Ishikawa (cell line): ENCODE measurements around the gene YEATS2.
A peak's percentile ranks its signal among the peaks of the same experiment; 100 is the strongest.

Experiments used
- CEBPB ChIP-seq: IDR thresholded peaks from 2 replicates; pipeline ENCODE4 v1.6.1; 2012
- CREB1 ChIP-seq: IDR thresholded peaks from 2 replicates; pipeline ENCODE4 v1.6.1; 2012; ENCODE audit warnings: low read depth
- EGR1 ChIP-seq: IDR thresholded peaks from 2 replicates; pipeline ENCODE4 v1.6.1; 2012
- EP300 ChIP-seq: IDR thresholded peaks from 2 replicates; pipeline ENCODE4 v1.6.1; 2012; ENCODE audit warnings: borderline replicate concordance
- FOXM1 ChIP-seq: IDR thresholded peaks from 2 replicates; pipeline ENCODE4 v1.6.1; 2012; ENCODE audit warnings: low read depth, borderline replicate concordance
- NFIC ChIP-seq: IDR thresholded peaks from 2 replicates; pipeline ENCODE4 v1.6.1; 2012
- RAD21 ChIP-seq: IDR thresholded peaks from 2 replicates; pipeline ENCODE4 v1.6.1; 2012; ENCODE audit warnings: low read depth
- TAF1 ChIP-seq: IDR thresholded peaks from 2 replicates; pipeline ENCODE4 v1.6.1; 2012; ENCODE audit warnings: low read depth, mild to moderate bottlenecking
- TCF12 ChIP-seq: IDR thresholded peaks from 2 replicates; pipeline ENCODE4 v1.6.1; 2012; ENCODE audit warnings: low read depth
- TEAD4 ChIP-seq: IDR thresholded peaks from 2 replicates; pipeline ENCODE4 v1.6.1; 2012
- YY1 ChIP-seq: IDR thresholded peaks from 2 replicates; pipeline ENCODE4 v1.6.1; 2012; ENCODE audit warnings: low read depth
- ZBTB7A ChIP-seq: IDR thresholded peaks from 2 replicates; pipeline ENCODE4 v1.6.1; 2012; ENCODE audit warnings: low read depth
- TF ChIP-seq, protein P1 (sequence below): IDR thresholded peaks from 2 replicates; pipeline ENCODE4 v1.6.1; 2012; ENCODE audit warnings: low read depth, mild to moderate bottlenecking
- TF ChIP-seq, protein P2 (sequence below): IDR thresholded peaks from 2 replicates; pipeline ENCODE4 v1.6.1; 2012
- TF ChIP-seq, protein P3 (sequence below): IDR thresholded peaks from 2 replicates; pipeline ENCODE4 v1.6.1; 2012

Gene YEATS2

DNA sequence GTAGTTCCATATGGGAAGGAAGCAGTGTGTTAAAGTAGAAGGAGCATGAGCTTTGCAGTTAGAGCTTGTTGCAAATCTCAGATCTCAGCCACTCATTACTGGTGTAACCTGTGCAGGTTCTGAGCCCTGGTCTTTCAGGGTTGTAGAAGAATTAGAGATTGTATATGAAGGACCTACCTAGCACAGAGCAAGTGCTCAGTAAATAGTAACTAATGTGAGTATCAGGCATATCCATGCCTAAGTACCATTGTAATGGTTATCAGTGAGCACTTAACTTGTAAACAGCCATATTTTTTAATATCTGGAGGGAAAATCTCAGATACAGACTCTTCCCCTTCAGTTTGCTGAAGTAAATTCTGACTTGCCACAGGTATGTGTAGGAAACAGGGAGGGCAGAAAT, 68.5 kb downstream of the YEATS2 start:
- TF ChIP-seq FOXM1, result no peak
- TF ChIP-seq TCF12, result no peak
- TF ChIP-seq NFIC, result no peak
- TF ChIP-seq, protein P1, sequence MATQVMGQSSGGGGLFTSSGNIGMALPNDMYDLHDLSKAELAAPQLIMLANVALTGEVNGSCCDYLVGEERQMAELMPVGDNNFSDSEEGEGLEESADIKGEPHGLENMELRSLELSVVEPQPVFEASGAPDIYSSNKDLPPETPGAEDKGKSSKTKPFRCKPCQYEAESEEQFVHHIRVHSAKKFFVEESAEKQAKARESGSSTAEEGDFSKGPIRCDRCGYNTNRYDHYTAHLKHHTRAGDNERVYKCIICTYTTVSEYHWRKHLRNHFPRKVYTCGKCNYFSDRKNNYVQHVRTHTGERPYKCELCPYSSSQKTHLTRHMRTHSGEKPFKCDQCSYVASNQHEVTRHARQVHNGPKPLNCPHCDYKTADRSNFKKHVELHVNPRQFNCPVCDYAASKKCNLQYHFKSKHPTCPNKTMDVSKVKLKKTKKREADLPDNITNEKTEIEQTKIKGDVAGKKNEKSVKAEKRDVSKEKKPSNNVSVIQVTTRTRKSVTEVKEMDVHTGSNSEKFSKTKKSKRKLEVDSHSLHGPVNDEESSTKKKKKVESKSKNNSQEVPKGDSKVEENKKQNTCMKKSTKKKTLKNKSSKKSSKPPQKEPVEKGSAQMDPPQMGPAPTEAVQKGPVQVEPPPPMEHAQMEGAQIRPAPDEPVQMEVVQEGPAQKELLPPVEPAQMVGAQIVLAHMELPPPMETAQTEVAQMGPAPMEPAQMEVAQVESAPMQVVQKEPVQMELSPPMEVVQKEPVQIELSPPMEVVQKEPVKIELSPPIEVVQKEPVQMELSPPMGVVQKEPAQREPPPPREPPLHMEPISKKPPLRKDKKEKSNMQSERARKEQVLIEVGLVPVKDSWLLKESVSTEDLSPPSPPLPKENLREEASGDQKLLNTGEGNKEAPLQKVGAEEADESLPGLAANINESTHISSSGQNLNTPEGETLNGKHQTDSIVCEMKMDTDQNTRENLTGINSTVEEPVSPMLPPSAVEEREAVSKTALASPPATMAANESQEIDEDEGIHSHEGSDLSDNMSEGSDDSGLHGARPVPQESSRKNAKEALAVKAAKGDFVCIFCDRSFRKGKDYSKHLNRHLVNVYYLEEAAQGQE, result no peak
- no peak for TF ChIP-seq EGR1
- no peak for TF ChIP-seq YY1

DNA sequence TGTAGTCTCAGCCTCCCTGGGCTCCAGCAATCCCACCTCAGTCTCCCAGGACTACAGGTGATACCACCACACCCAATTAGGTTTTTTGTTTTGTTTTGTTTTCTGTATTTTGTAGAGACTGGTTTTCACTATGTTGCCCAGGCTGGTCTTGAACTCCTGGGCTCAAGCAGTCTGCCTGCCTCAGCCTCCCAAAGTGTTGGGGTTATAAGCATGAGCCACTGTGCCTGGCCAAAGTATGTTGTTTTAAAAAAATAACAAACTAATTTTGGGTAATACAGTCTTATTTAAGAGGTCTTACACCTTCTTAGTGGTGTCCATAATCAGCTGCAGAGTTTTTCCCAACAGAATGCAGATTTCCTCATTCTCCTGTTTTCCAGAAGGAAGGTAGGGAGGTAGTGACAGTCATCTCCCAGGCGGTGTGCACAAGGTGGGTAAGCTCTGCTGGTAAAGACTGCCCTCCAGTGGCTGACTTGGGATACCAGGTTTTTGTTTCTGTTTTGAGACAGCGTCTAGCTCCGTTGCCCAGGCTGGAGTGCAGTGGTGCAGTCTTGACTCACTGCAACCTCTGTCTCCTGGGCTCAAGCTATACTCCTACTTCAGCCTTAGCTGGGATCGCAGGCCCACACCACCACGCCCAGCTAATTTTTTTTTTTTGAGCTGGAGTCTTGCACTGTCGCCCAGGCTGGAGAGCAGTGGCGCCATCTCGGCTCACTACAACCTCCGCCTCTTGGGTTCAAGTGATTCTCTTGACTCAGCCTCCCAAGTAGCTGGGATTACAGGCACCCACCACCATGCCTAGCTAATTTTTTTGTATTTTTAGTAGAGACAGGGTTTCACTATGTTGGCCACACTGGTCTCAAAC, 69.4 kb downstream of the YEATS2 start:
- no peak for TF ChIP-seq EGR1
- TF ChIP-seq NFIC, result no peak
- no peak for TF ChIP-seq ZBTB7A
- TF ChIP-seq RAD21, result peak; percentile 94
- TF ChIP-seq YY1, result no peak
- TF ChIP-seq FOXM1, result no peak

DNA sequence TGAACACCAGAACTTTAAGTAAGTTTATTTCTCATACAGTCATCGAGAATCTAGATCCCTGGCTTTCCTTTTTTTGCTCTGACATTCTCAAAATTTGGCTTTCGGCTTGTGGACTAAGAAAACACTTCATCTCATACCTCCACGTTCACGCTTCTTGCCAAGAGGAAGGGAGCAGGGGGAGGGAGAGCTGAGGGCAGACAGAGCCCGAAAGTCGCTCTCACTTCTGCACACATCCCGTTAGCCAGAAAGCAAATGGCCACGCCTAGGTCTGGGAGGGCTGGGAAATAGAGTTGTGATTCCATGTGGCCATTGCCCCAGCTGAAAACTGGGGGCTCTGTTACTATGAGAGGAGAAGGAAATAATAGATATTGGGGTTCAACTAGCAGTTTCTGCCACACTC, 70.5 kb downstream of the YEATS2 start:
- TF ChIP-seq ZBTB7A (no peak), TCF12 (no peak)

DNA sequence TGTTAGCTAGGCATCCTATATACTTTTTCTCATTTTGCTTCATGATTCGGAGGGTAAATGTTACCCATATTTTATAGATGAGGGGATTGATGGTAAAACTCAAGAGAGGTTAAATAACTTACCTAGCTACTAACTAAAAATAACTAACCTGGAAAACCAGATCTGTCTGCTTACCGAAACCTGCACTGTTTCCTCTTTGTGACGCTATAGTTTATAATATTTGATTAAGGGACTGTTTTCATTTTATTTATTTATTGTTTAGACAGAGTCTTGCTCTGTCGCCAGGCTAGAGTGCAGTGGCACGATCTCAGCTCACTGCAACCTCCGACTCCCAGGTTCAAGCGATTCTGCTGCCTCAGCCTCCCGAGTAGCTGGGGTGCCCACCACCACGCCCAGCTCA, 71.9 kb downstream of the YEATS2 start:
- TF ChIP-seq CREB1 (no peak), TCF12 (no peak), EP300 (no peak), YY1 (no peak), CEBPB (no peak), RAD21 (no peak), FOXM1 (no peak), TAF1 (no peak), TEAD4 (no peak), NFIC (no peak), EGR1 (no peak), ZBTB7A (no peak)
- TF ChIP-seq, protein P1, result no peak
- TF ChIP-seq, protein P2, sequence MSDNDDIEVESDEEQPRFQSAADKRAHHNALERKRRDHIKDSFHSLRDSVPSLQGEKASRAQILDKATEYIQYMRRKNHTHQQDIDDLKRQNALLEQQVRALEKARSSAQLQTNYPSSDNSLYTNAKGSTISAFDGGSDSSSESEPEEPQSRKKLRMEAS, result no peak
- TF ChIP-seq, protein P3, sequence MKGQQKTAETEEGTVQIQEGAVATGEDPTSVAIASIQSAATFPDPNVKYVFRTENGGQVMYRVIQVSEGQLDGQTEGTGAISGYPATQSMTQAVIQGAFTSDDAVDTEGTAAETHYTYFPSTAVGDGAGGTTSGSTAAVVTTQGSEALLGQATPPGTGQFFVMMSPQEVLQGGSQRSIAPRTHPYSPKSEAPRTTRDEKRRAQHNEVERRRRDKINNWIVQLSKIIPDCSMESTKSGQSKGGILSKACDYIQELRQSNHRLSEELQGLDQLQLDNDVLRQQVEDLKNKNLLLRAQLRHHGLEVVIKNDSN, result no peak

DNA sequence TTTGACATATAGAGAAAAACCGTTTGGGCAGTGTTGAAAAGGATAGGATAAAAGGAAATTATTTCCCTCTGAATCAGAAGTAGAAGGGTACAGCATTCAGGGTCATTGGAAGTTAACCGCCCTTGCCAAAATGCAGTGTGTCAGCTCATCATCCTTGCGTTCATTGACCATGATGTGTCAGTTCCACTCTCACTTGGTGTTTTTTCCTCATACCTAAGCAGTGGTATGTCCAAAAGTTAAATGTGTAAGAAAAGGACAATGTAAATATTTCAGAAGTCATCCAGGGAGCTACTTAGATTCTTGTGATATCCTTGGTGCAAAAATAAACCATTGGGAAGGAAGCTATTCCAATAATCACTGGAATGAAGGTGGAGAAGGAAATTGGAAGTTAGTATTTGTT, 77.0 kb downstream of the YEATS2 start:
- TF ChIP-seq EP300 (no peak), CREB1 (no peak), NFIC (no peak), EGR1 (no peak), TAF1 (no peak), RAD21 (no peak), CEBPB (no peak), TCF12 (no peak)
- TF ChIP-seq, protein P3, result no peak

DNA sequence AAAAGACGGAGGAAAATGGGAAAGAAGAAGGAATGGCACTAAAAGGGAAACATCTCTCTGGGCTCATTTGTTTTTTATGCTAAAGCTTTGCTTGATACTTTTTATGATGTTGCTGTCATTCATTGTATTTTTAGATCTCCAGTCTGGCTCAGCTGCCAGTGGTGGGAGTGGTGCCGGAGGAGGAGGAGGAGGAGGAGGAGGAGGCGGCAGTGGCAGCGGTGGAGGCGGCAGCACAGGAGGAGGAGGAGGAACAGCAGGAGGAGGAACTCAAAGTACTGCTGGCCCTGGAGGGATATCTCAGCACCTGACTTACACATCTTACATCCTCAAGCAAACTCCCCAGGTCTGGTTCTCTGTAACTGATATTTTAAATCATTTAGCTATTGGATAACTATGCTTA, 78.2 kb downstream of the YEATS2 start:
- no peak for TF ChIP-seq RAD21
- no peak for TF ChIP-seq YY1
- no peak for TF ChIP-seq NFIC
- no peak for TF ChIP-seq FOXM1
- TF ChIP-seq, protein P2, result no peak
- TF ChIP-seq ZBTB7A, result no peak
- TF ChIP-seq, protein P3, result no peak
- TF ChIP-seq TAF1, result no peak
- TF ChIP-seq EGR1, result no peak
- TF ChIP-seq TCF12, result no peak
- no peak for TF ChIP-seq CREB1
- TF ChIP-seq, protein P1, result no peak
- TF ChIP-seq CEBPB, result no peak
- TF ChIP-seq EP300, result no peak
- TF ChIP-seq TEAD4, result no peak
